NB4 (cell line): ENCODE results near the gene TSPYL4.
A peak's percentile ranks its signal among the peaks of the same experiment; 100 is the strongest.

Source experiments
- DNase-seq: peaks from one replicate; pipeline ENCODE4 v3.0.0; 2010; ENCODE audit warnings: low read depth
- H3K4me3 ChIP-seq: one replicate; pipeline ENCODE4 v1.5.1; 2011; ENCODE audit warnings: mild to moderate bottlenecking, low read depth, low read length, moderate library complexity
- MYC ChIP-seq: IDR thresholded peaks from 2 replicates; pipeline ENCODE4 v1.6.1; 2011; ENCODE audit warnings: low read depth, low read length
- POLR2A ChIP-seq: IDR thresholded peaks from 2 replicates; pipeline ENCODE4 v1.6.1; 2011; ENCODE audit warnings: mild to moderate bottlenecking; ENCODE audit not compliant: insufficient read length; ENCODE audit errors: extremely low read depth
- TF ChIP-seq, protein P1 (sequence below): IDR thresholded peaks from one replicate; pipeline ENCODE4 v1.5.1; 2012; ENCODE audit warnings: low read depth, low read length
- TF ChIP-seq, protein P2 (sequence below): IDR thresholded peaks from 2 replicates; pipeline ENCODE4 v1.6.1; 2011; ENCODE audit warnings: low read depth, low read length

The TSPYL4 gene

DNA sequence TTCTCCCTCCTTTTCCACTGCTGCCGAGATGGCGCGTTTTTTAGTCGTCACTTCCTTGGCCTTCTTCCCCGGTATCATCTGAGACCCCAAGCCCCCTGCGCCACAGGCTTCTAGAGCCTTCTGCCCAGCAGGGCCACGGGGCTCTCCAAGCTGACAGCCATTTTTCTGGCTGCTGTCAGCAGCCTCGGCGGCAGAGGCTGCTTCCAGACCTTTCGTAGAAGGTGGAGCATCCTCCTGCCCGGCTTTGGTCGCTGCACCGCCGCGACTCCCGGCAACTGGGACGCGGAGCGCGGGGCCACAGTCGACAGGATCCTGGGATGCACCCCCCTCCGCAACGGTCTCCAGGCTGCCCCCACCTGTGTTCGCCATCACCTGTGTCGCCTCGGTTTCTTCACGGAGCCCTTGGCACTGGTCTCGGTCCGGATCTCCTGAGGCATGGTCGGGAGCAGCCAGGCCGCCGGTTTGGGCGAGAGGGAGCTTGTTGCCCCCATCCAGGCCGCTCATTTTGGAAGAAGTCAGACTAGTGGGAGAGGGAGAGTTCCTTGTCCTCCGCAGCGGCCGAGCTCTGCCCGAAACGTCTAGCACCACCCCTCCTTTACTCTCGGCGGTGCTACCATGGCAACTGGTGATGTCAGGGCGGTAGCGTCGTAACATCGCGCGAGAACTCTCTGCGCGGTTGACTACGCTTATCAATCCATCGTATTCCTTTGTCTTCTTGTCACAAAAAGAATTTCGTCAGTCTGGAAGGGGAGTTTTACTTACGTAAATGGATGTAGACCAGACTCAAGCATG, at the start of gene TSPYL4:
Gene TSPYL4, minus strand, starts transcription at position 571 of the 792 bp plus-strand sequence. Its CDS starts 67 bp downstream, at position 504.
- peak within 1 kb of the TSS; percentile 75 for H3K4me3 ChIP-seq
- peak; percentile 95 for DNase-seq
- TF ChIP-seq, protein P1, sequence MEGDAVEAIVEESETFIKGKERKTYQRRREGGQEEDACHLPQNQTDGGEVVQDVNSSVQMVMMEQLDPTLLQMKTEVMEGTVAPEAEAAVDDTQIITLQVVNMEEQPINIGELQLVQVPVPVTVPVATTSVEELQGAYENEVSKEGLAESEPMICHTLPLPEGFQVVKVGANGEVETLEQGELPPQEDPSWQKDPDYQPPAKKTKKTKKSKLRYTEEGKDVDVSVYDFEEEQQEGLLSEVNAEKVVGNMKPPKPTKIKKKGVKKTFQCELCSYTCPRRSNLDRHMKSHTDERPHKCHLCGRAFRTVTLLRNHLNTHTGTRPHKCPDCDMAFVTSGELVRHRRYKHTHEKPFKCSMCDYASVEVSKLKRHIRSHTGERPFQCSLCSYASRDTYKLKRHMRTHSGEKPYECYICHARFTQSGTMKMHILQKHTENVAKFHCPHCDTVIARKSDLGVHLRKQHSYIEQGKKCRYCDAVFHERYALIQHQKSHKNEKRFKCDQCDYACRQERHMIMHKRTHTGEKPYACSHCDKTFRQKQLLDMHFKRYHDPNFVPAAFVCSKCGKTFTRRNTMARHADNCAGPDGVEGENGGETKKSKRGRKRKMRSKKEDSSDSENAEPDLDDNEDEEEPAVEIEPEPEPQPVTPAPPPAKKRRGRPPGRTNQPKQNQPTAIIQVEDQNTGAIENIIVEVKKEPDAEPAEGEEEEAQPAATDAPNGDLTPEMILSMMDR: no peak
- no peak for TF ChIP-seq POLR2A
- no peak for TF ChIP-seq MYC
- TF ChIP-seq, protein P2, sequence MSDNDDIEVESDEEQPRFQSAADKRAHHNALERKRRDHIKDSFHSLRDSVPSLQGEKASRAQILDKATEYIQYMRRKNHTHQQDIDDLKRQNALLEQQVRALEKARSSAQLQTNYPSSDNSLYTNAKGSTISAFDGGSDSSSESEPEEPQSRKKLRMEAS: no peak

DNA sequence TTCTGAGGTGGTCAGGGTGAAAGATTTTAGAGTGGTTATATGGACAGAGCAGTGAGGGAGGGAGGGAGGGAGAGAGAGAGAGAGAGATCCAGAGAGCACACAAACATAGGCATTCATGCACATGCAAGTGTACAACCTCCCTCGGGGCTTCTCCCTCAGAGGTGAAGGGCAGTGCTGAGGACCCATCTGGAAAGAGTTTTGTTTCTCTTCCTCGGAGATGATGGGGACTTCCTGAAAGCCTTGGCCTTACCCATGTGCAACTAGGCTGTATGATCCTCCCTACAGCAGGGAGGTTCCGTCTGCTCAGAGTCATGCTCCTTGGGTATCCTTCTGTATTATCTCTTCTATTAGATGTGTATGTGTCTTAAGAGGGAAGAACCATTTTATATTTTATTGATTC, 47.2 kb upstream of the TSPYL4 start:
- TF ChIP-seq MYC (no peak), POLR2A (no peak)
- TF ChIP-seq, protein P1: no peak
- TF ChIP-seq, protein P2: no peak
- DNase-seq: no peak
- H3K4me3 ChIP-seq: no peak overlapping the region

DNA sequence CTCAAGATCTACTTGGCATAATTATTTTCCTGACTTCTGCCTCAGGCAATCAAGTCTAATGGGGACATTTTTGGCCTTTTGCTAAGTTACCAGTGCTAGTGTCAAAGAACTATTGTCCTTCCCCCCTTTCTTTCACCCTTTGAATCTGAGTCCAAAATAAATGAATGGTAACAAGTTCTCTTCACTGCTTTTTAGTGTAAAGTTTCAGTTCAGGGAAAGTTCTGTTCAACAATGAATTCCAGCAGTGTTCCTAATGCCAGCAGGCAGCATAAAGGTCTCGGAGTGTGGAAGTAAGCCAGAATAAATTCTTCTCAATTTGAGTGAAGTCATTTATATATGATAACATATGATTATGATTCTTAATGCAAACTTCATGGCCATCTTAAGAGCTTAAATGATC, 46.7 kb upstream of the TSPYL4 start:
- no peak overlapping the region for H3K4me3 ChIP-seq
- no peak for DNase-seq
- TF ChIP-seq, protein P1: no peak
- TF ChIP-seq, protein P2: no peak
- TF ChIP-seq POLR2A: no peak
- no peak for TF ChIP-seq MYC

DNA sequence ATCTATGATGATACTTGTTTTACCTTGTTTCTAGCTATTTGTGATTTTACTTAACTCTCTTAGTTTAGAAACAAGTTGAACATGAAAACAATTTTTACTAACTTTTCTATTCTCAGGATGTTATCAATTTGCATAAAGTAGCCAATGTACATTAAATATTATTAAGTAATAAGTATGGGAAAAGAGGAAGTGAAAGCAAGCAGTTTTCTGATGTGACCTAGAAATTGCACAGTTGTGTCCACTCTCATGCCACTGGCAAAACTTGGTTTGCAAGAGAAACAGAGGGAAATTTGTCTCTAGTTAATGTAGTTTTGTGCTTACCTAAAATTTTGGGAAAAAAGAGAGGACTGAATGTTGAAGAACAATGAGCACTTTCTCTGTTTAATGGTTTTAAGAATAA, 45.1 kb upstream of the TSPYL4 start:
- DNase-seq: no peak
- TF ChIP-seq, protein P1: no peak
- TF ChIP-seq, protein P2: no peak
- TF ChIP-seq POLR2A (no peak), MYC (no peak)

DNA sequence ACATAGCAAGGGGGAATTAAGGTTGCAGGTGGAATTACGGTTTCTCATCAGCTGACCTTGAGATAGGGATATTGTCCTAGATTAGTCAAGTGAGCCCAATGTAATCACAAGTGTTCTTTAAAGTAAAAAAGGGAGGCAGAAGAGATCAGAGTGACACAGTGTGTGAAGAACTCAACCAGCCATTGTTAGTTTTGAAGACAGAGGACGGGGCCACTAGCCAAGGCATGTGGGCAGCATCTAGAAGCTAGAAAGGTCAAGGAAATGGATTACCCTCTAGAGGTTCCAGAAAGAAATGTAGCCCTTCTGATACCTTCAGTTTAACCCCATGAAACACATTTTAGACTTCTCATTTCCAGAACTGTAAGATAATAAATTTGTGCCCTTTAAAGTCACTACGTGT, 44.4 kb upstream of the TSPYL4 start:
- no peak overlapping the region for H3K4me3 ChIP-seq
- no peak for DNase-seq
- TF ChIP-seq, protein P2: no peak
- TF ChIP-seq, protein P1: no peak
- TF ChIP-seq MYC (no peak), POLR2A (no peak)

More for the DNA sequence above, 45.1 kb upstream of the TSPYL4 start:
- no peak overlapping the region for H3K4me3 ChIP-seq
